ENCODE data around the gene NRCAM.
"Not testable (repeated sequence)": the region's sequence is repeated elsewhere in the genome, so short reads cannot be mapped to it uniquely, and the experiment has no call there.

DNA sequence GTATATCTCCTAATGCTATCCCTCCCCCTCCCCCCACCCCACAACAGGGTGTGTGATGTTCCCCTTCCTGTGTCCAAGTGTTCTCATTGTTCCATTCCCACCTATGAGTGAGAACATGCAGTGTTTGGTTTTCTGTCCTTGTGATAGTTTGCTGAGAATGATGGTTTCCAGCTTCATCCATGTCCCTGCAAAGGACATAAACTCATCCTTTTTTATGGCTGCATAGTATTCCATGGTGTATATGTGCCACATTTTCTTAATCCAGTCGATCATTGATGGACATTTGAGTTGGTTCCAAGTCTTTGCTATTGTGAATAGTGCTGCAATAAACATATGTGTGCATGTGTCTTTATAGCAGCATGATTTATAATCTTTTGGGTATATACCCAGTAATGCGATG lies 68.5 kb downstream of the NRCAM start:
- TF ChIP-seq, protein P1, sequence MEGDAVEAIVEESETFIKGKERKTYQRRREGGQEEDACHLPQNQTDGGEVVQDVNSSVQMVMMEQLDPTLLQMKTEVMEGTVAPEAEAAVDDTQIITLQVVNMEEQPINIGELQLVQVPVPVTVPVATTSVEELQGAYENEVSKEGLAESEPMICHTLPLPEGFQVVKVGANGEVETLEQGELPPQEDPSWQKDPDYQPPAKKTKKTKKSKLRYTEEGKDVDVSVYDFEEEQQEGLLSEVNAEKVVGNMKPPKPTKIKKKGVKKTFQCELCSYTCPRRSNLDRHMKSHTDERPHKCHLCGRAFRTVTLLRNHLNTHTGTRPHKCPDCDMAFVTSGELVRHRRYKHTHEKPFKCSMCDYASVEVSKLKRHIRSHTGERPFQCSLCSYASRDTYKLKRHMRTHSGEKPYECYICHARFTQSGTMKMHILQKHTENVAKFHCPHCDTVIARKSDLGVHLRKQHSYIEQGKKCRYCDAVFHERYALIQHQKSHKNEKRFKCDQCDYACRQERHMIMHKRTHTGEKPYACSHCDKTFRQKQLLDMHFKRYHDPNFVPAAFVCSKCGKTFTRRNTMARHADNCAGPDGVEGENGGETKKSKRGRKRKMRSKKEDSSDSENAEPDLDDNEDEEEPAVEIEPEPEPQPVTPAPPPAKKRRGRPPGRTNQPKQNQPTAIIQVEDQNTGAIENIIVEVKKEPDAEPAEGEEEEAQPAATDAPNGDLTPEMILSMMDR (IDR thresholded peaks at IDR 0.05), result not testable (repeated sequence)
- TF ChIP-seq POLR2AphosphoS5, POLR2A, EP300 (IDR thresholded peaks at IDR 0.05): not testable (repeated sequence)

Data from gastroesophageal sphincter (tissue), 3 donors.